H1 (cell line): ENCODE results near the gene PRMT9. TPM values are rescaled to one million over a fixed set of nuclear protein-coding genes. Genes with fewer than 3 reads are reported as not detected.

Experiments used
- EGR1 ChIP-seq: IDR thresholded peaks from 2 replicates; pipeline ENCODE4 v1.6.1; 2011; ENCODE audit warnings: low read depth, low read length, borderline replicate concordance
- EP300 ChIP-seq, 2 experiments: IDR thresholded peaks; 1 replicate in 1 of 2; 2 replicates in 1 of 2; pipeline ENCODE4 v1.6.1; 2011 to 2012; ENCODE audit warnings: low read depth in 2 of 2, low read length in 2 of 2, mild to moderate bottlenecking in 2 of 2, borderline replicate concordance in 1 of 2, inconsistent platforms in 1 of 2, moderate library complexity in 1 of 2
- GTF2F1 ChIP-seq: IDR thresholded peaks from 2 replicates; pipeline ENCODE4 v1.6.1; 2012; ENCODE audit warnings: low read depth, low read length, improper control_type of control experiment, borderline replicate concordance
- NRF1 ChIP-seq: IDR thresholded peaks from 2 replicates; pipeline ENCODE4 v1.6.1; 2011; ENCODE audit warnings: mild to moderate bottlenecking, low read depth, low read length, improper control_type of control experiment
- SP1 ChIP-seq: IDR thresholded peaks from 2 replicates; pipeline ENCODE4 v1.6.1; 2011; ENCODE audit warnings: low read depth, low read length
- SP2 ChIP-seq: IDR thresholded peaks from 2 replicates; pipeline ENCODE4 v1.6.1; 2012; ENCODE audit warnings: mild to moderate bottlenecking, low read length, inconsistent platforms
- TAF1 ChIP-seq: IDR thresholded peaks from 2 replicates; pipeline ENCODE4 v1.6.1; 2011; ENCODE audit warnings: mild to moderate bottlenecking, low read depth, low read length
- TEAD4 ChIP-seq: IDR thresholded peaks from 2 replicates; pipeline ENCODE4 v1.6.1; 2012; ENCODE audit warnings: low read depth, low read length, inconsistent platforms, mixed read lengths
- polyA plus RNA-seq, 7 experiments: library from polyadenylated mRNA; depleted of rRNA in 3 of 7; stranded (reverse) in 5 of 7; unstranded in 2 of 7; fragments of >200 nt in 5 of 7; fragments of 200-250 nt in 2 of 7; gene quantifications; 1 replicate in 5 of 7; 2 replicates in 1 of 7; 4 replicates in 1 of 7; pipeline versions ENCODE4 v1.2.1 to v1.2.3, GENCODE V29; 2011 to 2013; ENCODE audit warnings: missing spikeins in 2 of 7, mixed read lengths in 2 of 7
- total RNA-seq: library from RNA; stranded (reverse); fragmentation: NEBNext Ultra II Directional; extraction: Animal tissue kit (Norgen Biotek cat#: 25700); gene quantifications from 2 replicates; pipeline ENCODE4 v1.2.1, GENCODE V29; 2021
- TF ChIP-seq, protein P1 (sequence below): fragments of 300-600 bp; sonication (generic); IDR thresholded peaks from 2 replicates; pipeline ENCODE4 v1.7.1; 2012; ENCODE audit warnings: low read length, moderate library complexity, mild to moderate bottlenecking, inconsistent platforms; ENCODE audit not compliant: insufficient replicate concordance
- TF ChIP-seq, protein P2 (sequence below): IDR thresholded peaks from 2 replicates; pipeline ENCODE4 v1.6.1; 2012; ENCODE audit warnings: inconsistent platforms

PRMT9 gene
- total and polyA plus RNA-seq, 2 of the 8 experiments (the other 6 are each of a cell fraction or from before 2014, with no cell fraction given): 3.8 to 9.6 TPM

DNA sequence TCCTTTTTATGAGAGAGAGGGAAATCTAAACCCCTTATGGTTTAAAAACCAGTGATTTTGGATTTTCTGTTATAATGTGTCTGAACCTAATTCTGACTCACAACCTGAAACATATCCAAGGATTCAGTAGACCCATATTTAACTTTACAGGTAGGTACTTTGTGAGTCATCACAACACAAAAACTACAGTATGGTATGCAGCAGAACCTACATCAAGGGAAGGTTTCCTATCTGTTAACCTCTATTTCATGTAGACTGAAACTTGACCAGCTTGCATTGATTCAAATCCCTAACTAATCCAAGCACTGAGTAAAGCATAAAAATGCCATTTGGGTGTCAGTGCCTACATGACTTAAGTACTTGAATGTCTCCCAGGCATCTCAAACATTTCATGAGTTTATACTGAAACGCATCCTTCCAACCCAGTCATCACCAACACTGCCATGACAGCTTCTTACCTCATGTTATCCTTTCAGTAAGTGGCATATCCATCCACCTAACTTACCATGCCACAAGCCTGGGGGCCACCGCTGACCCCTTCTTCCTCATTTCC, 43.6 kb upstream of the PRMT9 start (continued):
- TF ChIP-seq, protein P1, sequence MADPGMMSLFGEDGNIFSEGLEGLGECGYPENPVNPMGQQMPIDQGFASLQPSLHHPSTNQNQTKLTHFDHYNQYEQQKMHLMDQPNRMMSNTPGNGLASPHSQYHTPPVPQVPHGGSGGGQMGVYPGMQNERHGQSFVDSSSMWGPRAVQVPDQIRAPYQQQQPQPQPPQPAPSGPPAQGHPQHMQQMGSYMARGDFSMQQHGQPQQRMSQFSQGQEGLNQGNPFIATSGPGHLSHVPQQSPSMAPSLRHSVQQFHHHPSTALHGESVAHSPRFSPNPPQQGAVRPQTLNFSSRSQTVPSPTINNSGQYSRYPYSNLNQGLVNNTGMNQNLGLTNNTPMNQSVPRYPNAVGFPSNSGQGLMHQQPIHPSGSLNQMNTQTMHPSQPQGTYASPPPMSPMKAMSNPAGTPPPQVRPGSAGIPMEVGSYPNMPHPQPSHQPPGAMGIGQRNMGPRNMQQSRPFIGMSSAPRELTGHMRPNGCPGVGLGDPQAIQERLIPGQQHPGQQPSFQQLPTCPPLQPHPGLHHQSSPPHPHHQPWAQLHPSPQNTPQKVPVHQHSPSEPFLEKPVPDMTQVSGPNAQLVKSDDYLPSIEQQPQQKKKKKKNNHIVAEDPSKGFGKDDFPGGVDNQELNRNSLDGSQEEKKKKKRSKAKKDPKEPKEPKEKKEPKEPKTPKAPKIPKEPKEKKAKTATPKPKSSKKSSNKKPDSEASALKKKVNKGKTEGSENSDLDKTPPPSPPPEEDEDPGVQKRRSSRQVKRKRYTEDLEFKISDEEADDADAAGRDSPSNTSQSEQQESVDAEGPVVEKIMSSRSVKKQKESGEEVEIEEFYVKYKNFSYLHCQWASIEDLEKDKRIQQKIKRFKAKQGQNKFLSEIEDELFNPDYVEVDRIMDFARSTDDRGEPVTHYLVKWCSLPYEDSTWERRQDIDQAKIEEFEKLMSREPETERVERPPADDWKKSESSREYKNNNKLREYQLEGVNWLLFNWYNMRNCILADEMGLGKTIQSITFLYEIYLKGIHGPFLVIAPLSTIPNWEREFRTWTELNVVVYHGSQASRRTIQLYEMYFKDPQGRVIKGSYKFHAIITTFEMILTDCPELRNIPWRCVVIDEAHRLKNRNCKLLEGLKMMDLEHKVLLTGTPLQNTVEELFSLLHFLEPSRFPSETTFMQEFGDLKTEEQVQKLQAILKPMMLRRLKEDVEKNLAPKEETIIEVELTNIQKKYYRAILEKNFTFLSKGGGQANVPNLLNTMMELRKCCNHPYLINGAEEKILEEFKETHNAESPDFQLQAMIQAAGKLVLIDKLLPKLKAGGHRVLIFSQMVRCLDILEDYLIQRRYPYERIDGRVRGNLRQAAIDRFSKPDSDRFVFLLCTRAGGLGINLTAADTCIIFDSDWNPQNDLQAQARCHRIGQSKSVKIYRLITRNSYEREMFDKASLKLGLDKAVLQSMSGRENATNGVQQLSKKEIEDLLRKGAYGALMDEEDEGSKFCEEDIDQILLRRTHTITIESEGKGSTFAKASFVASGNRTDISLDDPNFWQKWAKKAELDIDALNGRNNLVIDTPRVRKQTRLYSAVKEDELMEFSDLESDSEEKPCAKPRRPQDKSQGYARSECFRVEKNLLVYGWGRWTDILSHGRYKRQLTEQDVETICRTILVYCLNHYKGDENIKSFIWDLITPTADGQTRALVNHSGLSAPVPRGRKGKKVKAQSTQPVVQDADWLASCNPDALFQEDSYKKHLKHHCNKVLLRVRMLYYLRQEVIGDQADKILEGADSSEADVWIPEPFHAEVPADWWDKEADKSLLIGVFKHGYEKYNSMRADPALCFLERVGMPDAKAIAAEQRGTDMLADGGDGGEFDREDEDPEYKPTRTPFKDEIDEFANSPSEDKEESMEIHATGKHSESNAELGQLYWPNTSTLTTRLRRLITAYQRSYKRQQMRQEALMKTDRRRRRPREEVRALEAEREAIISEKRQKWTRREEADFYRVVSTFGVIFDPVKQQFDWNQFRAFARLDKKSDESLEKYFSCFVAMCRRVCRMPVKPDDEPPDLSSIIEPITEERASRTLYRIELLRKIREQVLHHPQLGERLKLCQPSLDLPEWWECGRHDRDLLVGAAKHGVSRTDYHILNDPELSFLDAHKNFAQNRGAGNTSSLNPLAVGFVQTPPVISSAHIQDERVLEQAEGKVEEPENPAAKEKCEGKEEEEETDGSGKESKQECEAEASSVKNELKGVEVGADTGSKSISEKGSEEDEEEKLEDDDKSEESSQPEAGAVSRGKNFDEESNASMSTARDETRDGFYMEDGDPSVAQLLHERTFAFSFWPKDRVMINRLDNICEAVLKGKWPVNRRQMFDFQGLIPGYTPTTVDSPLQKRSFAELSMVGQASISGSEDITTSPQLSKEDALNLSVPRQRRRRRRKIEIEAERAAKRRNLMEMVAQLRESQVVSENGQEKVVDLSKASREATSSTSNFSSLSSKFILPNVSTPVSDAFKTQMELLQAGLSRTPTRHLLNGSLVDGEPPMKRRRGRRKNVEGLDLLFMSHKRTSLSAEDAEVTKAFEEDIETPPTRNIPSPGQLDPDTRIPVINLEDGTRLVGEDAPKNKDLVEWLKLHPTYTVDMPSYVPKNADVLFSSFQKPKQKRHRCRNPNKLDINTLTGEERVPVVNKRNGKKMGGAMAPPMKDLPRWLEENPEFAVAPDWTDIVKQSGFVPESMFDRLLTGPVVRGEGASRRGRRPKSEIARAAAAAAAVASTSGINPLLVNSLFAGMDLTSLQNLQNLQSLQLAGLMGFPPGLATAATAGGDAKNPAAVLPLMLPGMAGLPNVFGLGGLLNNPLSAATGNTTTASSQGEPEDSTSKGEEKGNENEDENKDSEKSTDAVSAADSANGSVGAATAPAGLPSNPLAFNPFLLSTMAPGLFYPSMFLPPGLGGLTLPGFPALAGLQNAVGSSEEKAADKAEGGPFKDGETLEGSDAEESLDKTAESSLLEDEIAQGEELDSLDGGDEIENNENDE: no peak
- TF ChIP-seq TEAD4: no peak
- no peak for TF ChIP-seq GTF2F1
- TF ChIP-seq SP1: no peak
- no peak for TF ChIP-seq SP2
- TF ChIP-seq TAF1: no peak
- TF ChIP-seq EGR1: no peak
- TF ChIP-seq, protein P2, sequence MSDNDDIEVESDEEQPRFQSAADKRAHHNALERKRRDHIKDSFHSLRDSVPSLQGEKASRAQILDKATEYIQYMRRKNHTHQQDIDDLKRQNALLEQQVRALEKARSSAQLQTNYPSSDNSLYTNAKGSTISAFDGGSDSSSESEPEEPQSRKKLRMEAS: no peak
- TF ChIP-seq NRF1: no peak
- no peak for TF ChIP-seq EP300 (IDR thresholded peaks at IDR 0.05; ENCODE audit: borderline replicate concordance in 1 of 2, low read depth in 2 of 2, low read length in 2 of 2)
